GM12878 (cell line): ENCODE measurements around the gene COPS6. TPM values are rescaled to one million over a fixed set of nuclear protein-coding genes. Genes with fewer than 3 reads are reported as not detected.

Experiments used
- BHLHE40 ChIP-seq, 2 experiments: fragments of 450-650 bp in 1 of 2; IDR thresholded peaks; 2 replicates each; pipeline ENCODE4 v1.6.1; 2011 to 2017; ENCODE audit warnings: low read depth in 2 of 2, borderline replicate concordance in 1 of 2, improper control_type of control experiment in 1 of 2, low read length in 1 of 2, mild to moderate bottlenecking in 1 of 2
- BRCA1 ChIP-seq: IDR thresholded peaks from 2 replicates; pipeline ENCODE4 v1.6.1; 2011; ENCODE audit warnings: low read depth, low read length, improper control_type of control experiment
- CBX3 ChIP-seq: fragments of 200-600 bp; sonication (generic); IDR thresholded peaks from 2 replicates; pipeline ENCODE4 v1.6.1; 2016; ENCODE audit warnings: low read depth, borderline replicate concordance
- CBX5 ChIP-seq: sonication (generic); IDR thresholded peaks from 2 replicates; pipeline ENCODE4 v1.6.1; 2016; ENCODE audit warnings: low read depth, moderate library complexity, mild to moderate bottlenecking, inconsistent platforms
- CHD4 ChIP-seq: fragments of 200-600 bp; sonication (generic); IDR thresholded peaks from 2 replicates; pipeline ENCODE4 v1.6.1; 2016; ENCODE audit warnings: mild to moderate bottlenecking
- EED ChIP-seq: sonication (generic); IDR thresholded peaks from 2 replicates; pipeline ENCODE4 v1.6.1; 2016; ENCODE audit warnings: antibody characterized with exemption, low read depth
- EGR1 ChIP-seq, 2 experiments: IDR thresholded peaks; 1 replicate in 1 of 2; 2 replicates in 1 of 2; pipeline ENCODE4 v1.6.1; 2011 to 2012; ENCODE audit warnings: low read depth in 2 of 2, low read length in 2 of 2, borderline replicate concordance in 1 of 2, mild to moderate bottlenecking in 1 of 2, moderate library complexity in 1 of 2
- FOXK2 ChIP-seq: fragments of 450-650 bp; IDR thresholded peaks from 2 replicates; pipeline ENCODE4 v1.6.1; 2017; ENCODE audit warnings: mild to moderate bottlenecking, moderate library complexity
- FOXM1 ChIP-seq: IDR thresholded peaks from 2 replicates; pipeline ENCODE4 v1.6.1; 2012; ENCODE audit warnings: low read depth, mild to moderate bottlenecking, inconsistent platforms, low read length, moderate library complexity
- HDGF ChIP-seq: fragments of 450-650 bp; IDR thresholded peaks from 2 replicates; pipeline ENCODE4 v1.6.1; 2016; ENCODE audit warnings: antibody characterized with exemption
- IKZF1 ChIP-seq: fragments of 450-650 bp; conservative IDR thresholded peaks from 2 replicates; pipeline ENCODE4 v1.6.1; 2017; ENCODE audit warnings: antibody characterized with exemption, mild to moderate bottlenecking
- IKZF2 ChIP-seq, 2 experiments: fragments of 450-650 bp; IDR thresholded peaks; 2 replicates each; pipeline ENCODE4 v1.6.1; 2017; ENCODE audit warnings: mild to moderate bottlenecking in 2 of 2, moderate library complexity in 2 of 2
- KAT2A ChIP-seq: conservative IDR thresholded peaks from 2 replicates; pipeline ENCODE4 v1.6.1; 2011; ENCODE audit warnings: low read depth, low read length; ENCODE audit not compliant: control insufficient read depth
- NFXL1 ChIP-seq: fragments of 450-650 bp; IDR thresholded peaks from 2 replicates; pipeline ENCODE4 v1.6.1; 2017; ENCODE audit warnings: antibody characterized with exemption, mild to moderate bottlenecking, borderline replicate concordance
- PAX5 ChIP-seq: IDR thresholded peaks from 2 replicates; pipeline ENCODE4 v1.6.1; 2011; ENCODE audit warnings: low read depth, low read length, borderline replicate concordance
- POLR2AphosphoS2 ChIP-seq: IDR thresholded peaks from 2 replicates; pipeline ENCODE4 v1.6.1; 2011; ENCODE audit warnings: low read depth, mild to moderate bottlenecking, low read length, improper control_type of control experiment, moderate library complexity
- RBBP5 ChIP-seq: fragments of 200-600 bp; sonication (generic); conservative IDR thresholded peaks from 2 replicates; pipeline ENCODE4 v1.6.1; 2016
- RFX5 ChIP-seq: IDR thresholded peaks from 2 replicates; pipeline ENCODE4 v1.6.1; 2011; ENCODE audit warnings: low read depth, low read length, improper control_type of control experiment
- SP1 ChIP-seq: IDR thresholded peaks from one replicate; pipeline ENCODE4 v1.6.1; 2011; ENCODE audit warnings: low read depth, low read length
- SREBF2 ChIP-seq: IDR thresholded peaks from 2 replicates; pipeline ENCODE4 v1.6.1; 2012; ENCODE audit warnings: mild to moderate bottlenecking, low read length
- YY1 ChIP-seq: IDR thresholded peaks from 2 replicates; pipeline ENCODE4 v1.6.1; 2011; ENCODE audit warnings: low read depth, mild to moderate bottlenecking, low read length
- ZBED1 ChIP-seq: IDR thresholded peaks from 2 replicates; pipeline ENCODE4 v1.6.1; 2016; ENCODE audit warnings: borderline replicate concordance
- ZNF274 ChIP-seq: IDR thresholded peaks from one replicate; pipeline ENCODE4 v1.8.0; 2011; ENCODE audit not compliant: insufficient read length, insufficient read depth
- ZSCAN29 ChIP-seq: fragments of 450-650 bp; IDR thresholded peaks from 2 replicates; pipeline ENCODE4 v1.6.1; 2017; ENCODE audit warnings: mild to moderate bottlenecking, moderate library complexity
- polyA plus RNA-seq, 11 experiments: library from polyadenylated mRNA; depleted of rRNA in 4 of 11; unstranded in 6 of 11; stranded (reverse) in 5 of 11; fragments of >200 nt; fragmentation: Nextera tagmentation in 4 of 11; fragmentation: Illumina TruSeq in 1 of 11; extraction: Ambion mirVana in 4 of 11; extraction: Trizol in 1 of 11; gene quantifications; 1 replicate in 1 of 11; 2 replicates in 10 of 11; pipeline versions ENCODE4 v1.2.1 to v1.2.3, GENCODE V29; 2011 to 2016; ENCODE audit warnings: inconsistent platforms in 2 of 11, missing spikeins in 2 of 11, low read depth in 1 of 11
- total RNA-seq, 4 experiments: library from RNA; depleted of rRNA in 3 of 4; stranded (reverse); fragments of >200 nt in 3 of 4; fragmentation: Illumina TruSeq in 1 of 4; extraction: Trizol in 1 of 4; gene quantifications; 2 replicates each; pipeline versions ENCODE4 v1.2.1 to v1.2.3, GENCODE V29; 2013 to 2021
- TF ChIP-seq, protein P1 (sequence below): fragments of 450-650 bp; IDR thresholded peaks from 2 replicates; pipeline ENCODE4 v1.6.1; 2018; ENCODE audit warnings: borderline replicate concordance, mild to moderate bottlenecking; ENCODE audit not compliant: partially characterized antibody
- TF ChIP-seq, protein P2 (sequence below): fragments of 150-350 bp; IDR thresholded peaks from 2 replicates; pipeline ENCODE4 v1.6.1; 2014; ENCODE audit warnings: mild to moderate bottlenecking, low read depth, low read length
- TF ChIP-seq, protein P3 (sequence below): fragments of 450-650 bp; IDR thresholded peaks from 2 replicates; pipeline ENCODE4 v1.6.1; 2017; ENCODE audit warnings: mild to moderate bottlenecking

The COPS6 gene
- total and polyA plus RNA-seq, 10 of the 15 experiments (the other 5 are each of a cell fraction or from before 2014, with no cell fraction given), result 28.5 to 182 (median 81.5) TPM

DNA sequence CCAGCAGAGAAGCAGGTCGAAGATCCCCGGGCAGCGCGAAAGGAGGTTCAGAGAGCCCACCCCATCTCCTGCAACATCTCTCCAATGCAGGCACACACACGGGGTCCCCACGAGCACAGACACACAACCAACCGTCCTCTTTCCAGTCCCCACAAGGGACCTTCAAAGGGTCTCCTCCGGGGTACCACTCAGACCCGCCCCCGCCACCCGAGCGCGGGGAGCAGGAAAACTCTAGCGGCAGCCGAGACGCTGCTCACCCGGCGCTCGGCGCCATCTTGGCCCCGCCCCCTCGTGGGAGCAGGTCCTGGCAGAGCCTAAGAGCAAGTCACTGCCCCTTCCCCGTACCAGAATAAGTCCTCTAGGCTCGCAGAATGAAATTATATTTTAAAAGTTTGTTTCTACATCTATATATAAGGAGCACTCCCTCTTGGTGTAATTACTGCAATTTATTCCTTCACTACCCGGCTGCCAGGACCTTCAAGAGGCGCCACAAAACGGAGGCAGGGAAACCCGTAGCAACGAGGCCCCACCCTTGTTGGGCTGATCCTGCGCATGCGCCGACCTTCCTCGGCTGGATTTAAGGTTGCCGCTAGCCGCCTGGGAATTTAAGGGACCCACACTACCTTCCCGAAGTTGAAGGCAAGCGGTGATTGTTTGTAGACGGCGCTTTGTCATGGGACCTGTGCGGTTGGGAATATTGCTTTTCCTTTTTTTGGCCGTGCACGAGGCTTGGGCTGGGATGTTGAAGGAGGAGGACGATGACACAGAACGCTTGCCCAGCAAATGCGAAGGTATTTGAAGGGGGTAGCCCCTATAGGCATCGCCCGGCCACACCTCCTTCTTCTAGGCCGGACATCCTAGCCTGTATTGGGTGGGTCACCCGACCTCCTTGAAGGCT, 30.6 kb downstream of the COPS6 start, which contains the start of the genes CNPY4 and TAF6 (continued):
- TF ChIP-seq, protein P1, sequence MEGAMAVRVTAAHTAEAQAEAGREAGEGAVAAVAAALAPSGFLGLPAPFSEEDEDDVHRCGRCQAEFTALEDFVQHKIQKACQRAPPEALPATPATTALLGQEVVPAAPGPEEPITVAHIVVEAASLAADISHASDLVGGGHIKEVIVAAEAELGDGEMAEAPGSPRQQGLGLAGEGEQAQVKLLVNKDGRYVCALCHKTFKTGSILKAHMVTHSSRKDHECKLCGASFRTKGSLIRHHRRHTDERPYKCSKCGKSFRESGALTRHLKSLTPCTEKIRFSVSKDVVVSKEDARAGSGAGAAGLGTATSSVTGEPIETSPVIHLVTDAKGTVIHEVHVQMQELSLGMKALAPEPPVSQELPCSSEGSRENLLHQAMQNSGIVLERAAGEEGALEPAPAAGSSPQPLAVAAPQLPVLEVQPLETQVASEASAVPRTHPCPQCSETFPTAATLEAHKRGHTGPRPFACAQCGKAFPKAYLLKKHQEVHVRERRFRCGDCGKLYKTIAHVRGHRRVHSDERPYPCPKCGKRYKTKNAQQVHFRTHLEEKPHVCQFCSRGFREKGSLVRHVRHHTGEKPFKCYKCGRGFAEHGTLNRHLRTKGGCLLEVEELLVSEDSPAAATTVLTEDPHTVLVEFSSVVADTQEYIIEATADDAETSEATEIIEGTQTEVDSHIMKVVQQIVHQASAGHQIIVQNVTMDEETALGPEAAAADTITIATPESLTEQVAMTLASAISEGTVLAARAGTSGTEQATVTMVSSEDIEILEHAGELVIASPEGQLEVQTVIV, result no peak
- TF ChIP-seq CBX5, result no peak
- TF ChIP-seq SREBF2, result 0 out of 2 replicates have a peak, but pooled peaks have one; percentile 19
- TF ChIP-seq IKZF2 (IDR thresholded peaks at IDR 0.05), result no peak
- TF ChIP-seq HDGF, result no peak; the same call in 1 of the 2 replicates
- no peak for TF ChIP-seq PAX5
- no peak; the same call in 1 of the 2 replicates for TF ChIP-seq FOXM1
- no peak for TF ChIP-seq EED
- peak; percentile 72 for TF ChIP-seq IKZF1
- no peak for TF ChIP-seq CBX3
- TF ChIP-seq NFXL1, result no peak
- no peak; a peak in 1 of 4 replicates for TF ChIP-seq BHLHE40 (IDR thresholded peaks at IDR 0.05; ENCODE audit: borderline replicate concordance in 1 of 2, low read depth in 2 of 2, low read length in 1 of 2)
- peak; percentile 100 for TF ChIP-seq YY1
- TF ChIP-seq ZNF274, result no peak
- TF ChIP-seq SP1, result peak; percentile 59
- no peak for TF ChIP-seq ZBED1
- TF ChIP-seq EGR1 (IDR thresholded peaks at IDR 0.05; ENCODE audit: borderline replicate concordance in 1 of 2, low read depth in 2 of 2, low read length in 2 of 2), result peak in 1 of 2 experiments; percentile 79; a peak in 2 of 3 replicates
- TF ChIP-seq CHD4, result no peak
- peak; percentile 84 for TF ChIP-seq FOXK2
- no peak for TF ChIP-seq BRCA1
- no peak; the same call in 1 of the 2 replicates for TF ChIP-seq POLR2AphosphoS2
- no peak for TF ChIP-seq RBBP5
- TF ChIP-seq ZSCAN29, result no peak
- TF ChIP-seq KAT2A, result no peak
- TF ChIP-seq, protein P2, sequence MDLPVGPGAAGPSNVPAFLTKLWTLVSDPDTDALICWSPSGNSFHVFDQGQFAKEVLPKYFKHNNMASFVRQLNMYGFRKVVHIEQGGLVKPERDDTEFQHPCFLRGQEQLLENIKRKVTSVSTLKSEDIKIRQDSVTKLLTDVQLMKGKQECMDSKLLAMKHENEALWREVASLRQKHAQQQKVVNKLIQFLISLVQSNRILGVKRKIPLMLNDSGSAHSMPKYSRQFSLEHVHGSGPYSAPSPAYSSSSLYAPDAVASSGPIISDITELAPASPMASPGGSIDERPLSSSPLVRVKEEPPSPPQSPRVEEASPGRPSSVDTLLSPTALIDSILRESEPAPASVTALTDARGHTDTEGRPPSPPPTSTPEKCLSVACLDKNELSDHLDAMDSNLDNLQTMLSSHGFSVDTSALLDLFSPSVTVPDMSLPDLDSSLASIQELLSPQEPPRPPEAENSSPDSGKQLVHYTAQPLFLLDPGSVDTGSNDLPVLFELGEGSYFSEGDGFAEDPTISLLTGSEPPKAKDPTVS, result 0 out of 2 replicates have a peak, but pooled peaks have one; percentile 50
- no peak for TF ChIP-seq RFX5
- TF ChIP-seq, protein P3, sequence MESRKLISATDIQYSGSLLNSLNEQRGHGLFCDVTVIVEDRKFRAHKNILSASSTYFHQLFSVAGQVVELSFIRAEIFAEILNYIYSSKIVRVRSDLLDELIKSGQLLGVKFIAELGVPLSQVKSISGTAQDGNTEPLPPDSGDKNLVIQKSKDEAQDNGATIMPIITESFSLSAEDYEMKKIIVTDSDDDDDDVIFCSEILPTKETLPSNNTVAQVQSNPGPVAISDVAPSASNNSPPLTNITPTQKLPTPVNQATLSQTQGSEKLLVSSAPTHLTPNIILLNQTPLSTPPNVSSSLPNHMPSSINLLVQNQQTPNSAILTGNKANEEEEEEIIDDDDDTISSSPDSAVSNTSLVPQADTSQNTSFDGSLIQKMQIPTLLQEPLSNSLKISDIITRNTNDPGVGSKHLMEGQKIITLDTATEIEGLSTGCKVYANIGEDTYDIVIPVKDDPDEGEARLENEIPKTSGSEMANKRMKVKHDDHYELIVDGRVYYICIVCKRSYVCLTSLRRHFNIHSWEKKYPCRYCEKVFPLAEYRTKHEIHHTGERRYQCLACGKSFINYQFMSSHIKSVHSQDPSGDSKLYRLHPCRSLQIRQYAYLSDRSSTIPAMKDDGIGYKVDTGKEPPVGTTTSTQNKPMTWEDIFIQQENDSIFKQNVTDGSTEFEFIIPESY, result no peak
